ENCODE data around the gene HLA-DQB2.
A peak's percentile ranks its signal among the peaks of the same experiment; 100 is the strongest.
"Not testable (repeated sequence)": the region's sequence is repeated elsewhere in the genome, so short reads cannot be mapped to it uniquely, and the experiment has no call there.

Gene HLA-DQB2

GRCh38 chr6:32775071-32775470, 11.7 kb upstream of the HLA-DQB2 start:
- ATAC-seq (no peak), DNase-seq (no peak)
- Mint-ChIP-seq H3K4me3 (no peak overlapping the region), H3K4me1 (peaks cover 4% of the 10 kb centered on the region), H3K27ac (no peak overlapping the region), H3K27me3 (peaks cover 14% of the 10 kb centered on the region), H3K9me3 (no peaks in the 10 kb centered on the region), H3K36me3 (ENCODE audit: low read depth) (no peaks in the 10 kb centered on the region)

GRCh38 chr6:32774426-32774825, 11.1 kb upstream of the HLA-DQB2 start:
- H3K9me3 Mint-ChIP-seq: no peaks in the 10 kb centered on the region

GRCh38 chr6:32772656-32773055, 9.3 kb upstream of the HLA-DQB2 start:
- no peaks in the 10 kb centered on the region for H3K36me3 Mint-ChIP-seq (ENCODE audit: low read depth)
- no peak overlapping the region for H3K27ac Mint-ChIP-seq
- H3K27me3 Mint-ChIP-seq: peaks cover 31% of the 10 kb centered on the region

More at GRCh38 chr6:32774426-32774825, 11.1 kb upstream of the HLA-DQB2 start:
- H3K27me3 Mint-ChIP-seq: peaks cover 20% of the 10 kb centered on the region
- H3K4me1 Mint-ChIP-seq: peaks cover 4% of the 10 kb centered on the region
- DNase-seq (no peak), ATAC-seq (no peak)
- no peaks in the 10 kb centered on the region for H3K36me3 Mint-ChIP-seq (ENCODE audit: low read depth)
- no peak overlapping the region for H3K4me3 Mint-ChIP-seq
- H3K27ac Mint-ChIP-seq: no peak overlapping the region

GRCh38 chr6:32764048-32764447, 716 bp upstream of the HLA-DQB2 start:
- Mint-ChIP-seq H3K36me3 (ENCODE audit: low read depth) (no peaks in the 10 kb centered on the region), H3K4me1 (peaks cover 2% of the 10 kb centered on the region), H3K4me3 (no peak overlapping the region), H3K27me3 (peaks cover 28% of the 10 kb centered on the region), H3K27ac (no peak overlapping the region), H3K9me3 (no peaks in the 10 kb centered on the region)
- no peak for ATAC-seq
- no peak for DNase-seq

More at GRCh38 chr6:32772656-32773055, 9.3 kb upstream of the HLA-DQB2 start:
- H3K4me3 Mint-ChIP-seq: no peak overlapping the region
- no peaks in the 10 kb centered on the region for H3K9me3 Mint-ChIP-seq
- ATAC-seq (no peak), DNase-seq (no peak)
- peaks cover 4% of the 10 kb centered on the region for H3K4me1 Mint-ChIP-seq

GRCh38 chr6:32761548-32761947, 1.8 kb downstream of the HLA-DQB2 start:
- Mint-ChIP-seq H3K4me1 (peaks cover 2% of the 10 kb centered on the region), H3K27ac (no peak overlapping the region), H3K4me3 (no peak overlapping the region), H3K36me3 (ENCODE audit: low read depth) (no peaks in the 10 kb centered on the region), H3K9me3 (no peaks in the 10 kb centered on the region), H3K27me3 (peaks cover 11% of the 10 kb centered on the region)
- DNase-seq: no peak
- no peak for ATAC-seq

GRCh38 chr6:32761072-32761471, 2.3 kb downstream of the HLA-DQB2 start:
- H3K4me3 Mint-ChIP-seq: peak overlapping the region; percentile 51

GRCh38 chr6:32759669-32760068, 3.7 kb downstream of the HLA-DQB2 start:
- ATAC-seq: no peak
- H3K4me1 Mint-ChIP-seq: peaks cover 2% of the 10 kb centered on the region
- H3K27ac Mint-ChIP-seq: no peak overlapping the region
- H3K4me3 Mint-ChIP-seq: no peak overlapping the region
- no peaks in the 10 kb centered on the region for H3K9me3 Mint-ChIP-seq
- DNase-seq: no peak
- H3K27me3 Mint-ChIP-seq: peaks cover 14% of the 10 kb centered on the region
- no peaks in the 10 kb centered on the region for H3K36me3 Mint-ChIP-seq (ENCODE audit: low read depth)

More at GRCh38 chr6:32761072-32761471, 2.3 kb downstream of the HLA-DQB2 start:
- no peak for ATAC-seq
- H3K4me1 Mint-ChIP-seq: peaks cover 2% of the 10 kb centered on the region
- no peak overlapping the region for H3K27ac Mint-ChIP-seq
- no peaks in the 10 kb centered on the region for H3K9me3 Mint-ChIP-seq
- no peak for DNase-seq
- no peaks in the 10 kb centered on the region for H3K36me3 Mint-ChIP-seq (ENCODE audit: low read depth)
- H3K27me3 Mint-ChIP-seq: peaks cover 11% of the 10 kb centered on the region

- H3K4me3 Mint-ChIP-seq: no peak overlapping the region
- H3K36me3 Mint-ChIP-seq (ENCODE audit: low read depth): no peaks in the 10 kb centered on the region
- peaks cover 20% of the 10 kb centered on the region for H3K27me3 Mint-ChIP-seq
- no peaks in the 10 kb centered on the region for H3K4me1 Mint-ChIP-seq
- no peak overlapping the region for H3K27ac Mint-ChIP-seq
- ATAC-seq (no peak), DNase-seq (no peak)
- H3K9me3 Mint-ChIP-seq: no peaks in the 10 kb centered on the region
Measured at GRCh38 chr6:32752580-32752979, 10.8 kb downstream of the HLA-DQB2 start.

- not testable (repeated sequence) for H3K36me3 Mint-ChIP-seq (ENCODE audit: low read depth); H3K4me1 Mint-ChIP-seq; ATAC-seq; DNase-seq; H3K27ac Mint-ChIP-seq; H3K9me3 Mint-ChIP-seq; H3K4me3 Mint-ChIP-seq
- H3K27me3 Mint-ChIP-seq: peaks cover 29% of the 10 kb centered on the region
Measured at GRCh38 chr6:32745649-32746048, 17.7 kb downstream of the HLA-DQB2 start.

GRCh38 chr6:32744776-32745175, 18.6 kb downstream of the HLA-DQB2 start:
- no peak overlapping the region for H3K4me3 Mint-ChIP-seq
- H3K27me3 Mint-ChIP-seq: peaks cover 33% of the 10 kb centered on the region
- peaks cover 3% of the 10 kb centered on the region for H3K4me1 Mint-ChIP-seq
- H3K36me3 Mint-ChIP-seq (ENCODE audit: low read depth): no peaks in the 10 kb centered on the region
- H3K9me3 Mint-ChIP-seq: no peaks in the 10 kb centered on the region
- no peak for DNase-seq
- no peak overlapping the region for H3K27ac Mint-ChIP-seq
- ATAC-seq: no peak

GRCh38 chr6:32742374-32742773, 21.0 kb downstream of the HLA-DQB2 start:
- Mint-ChIP-seq H3K4me3 (no peak overlapping the region), H3K27me3 (peaks cover 47% of the 10 kb centered on the region), H3K36me3 (ENCODE audit: low read depth) (no peaks in the 10 kb centered on the region), H3K9me3 (no peaks in the 10 kb centered on the region), H3K27ac (no peak overlapping the region), H3K4me1 (peaks cover 3% of the 10 kb centered on the region)
- ATAC-seq (no peak), DNase-seq (no peak)

- no peak for DNase-seq
- Mint-ChIP-seq H3K4me1 (peaks cover 3% of the 10 kb centered on the region), H3K9me3 (no peaks in the 10 kb centered on the region), H3K36me3 (ENCODE audit: low read depth) (no peaks in the 10 kb centered on the region), H3K4me3 (no peak within 1 kb of the TSS), H3K27me3 (peaks cover 45% of the 10 kb centered on the region), H3K27ac (no peak within 1 kb of the TSS)
- no peak for ATAC-seq
Measured at GRCh38 chr6:32741031-32741960, 22.0 kb downstream of the HLA-DQB2 start, which contains the start of gene HLA-DQA2. TSS of gene HLA-DQA2 (plus strand) at chr6:32741391. CDS start at chr6:32741444, 53 bp downstream.

GRCh38 chr6:32738126-32738525, 25.2 kb downstream of the HLA-DQB2 start:
- no peaks in the 10 kb centered on the region for H3K4me1 Mint-ChIP-seq

GRCh38 chr6:32718879-32719278, 44.5 kb downstream of the HLA-DQB2 start:
- no peak for ATAC-seq
- no peaks in the 10 kb centered on the region for H3K4me1 Mint-ChIP-seq
- peaks cover 15% of the 10 kb centered on the region for H3K27me3 Mint-ChIP-seq
- no peaks in the 10 kb centered on the region for H3K9me3 Mint-ChIP-seq
- H3K27ac Mint-ChIP-seq: no peak overlapping the region
- no peak for DNase-seq
- no peaks in the 10 kb centered on the region for H3K36me3 Mint-ChIP-seq (ENCODE audit: low read depth)
- no peak overlapping the region for H3K4me3 Mint-ChIP-seq

More at GRCh38 chr6:32738126-32738525, 25.2 kb downstream of the HLA-DQB2 start:
- no peak overlapping the region for H3K27ac Mint-ChIP-seq
- no peak overlapping the region for H3K4me3 Mint-ChIP-seq
- H3K9me3 Mint-ChIP-seq: no peaks in the 10 kb centered on the region
- H3K36me3 Mint-ChIP-seq (ENCODE audit: low read depth): no peaks in the 10 kb centered on the region
- DNase-seq (no peak), ATAC-seq (no peak)
- H3K27me3 Mint-ChIP-seq: peaks cover 21% of the 10 kb centered on the region

GRCh38 chr6:32716396-32716795, 46.9 kb downstream of the HLA-DQB2 start:
- ATAC-seq: no peak

More at GRCh38 chr6:32716396-32716795, 46.9 kb downstream of the HLA-DQB2 start:
- H3K36me3 Mint-ChIP-seq (ENCODE audit: low read depth): no peaks in the 10 kb centered on the region
- H3K4me1 Mint-ChIP-seq: no peaks in the 10 kb centered on the region
- no peaks in the 10 kb centered on the region for H3K9me3 Mint-ChIP-seq
- H3K4me3 Mint-ChIP-seq: no peak overlapping the region
- H3K27ac Mint-ChIP-seq: no peak overlapping the region
- peaks cover 9% of the 10 kb centered on the region for H3K27me3 Mint-ChIP-seq
- DNase-seq: no peak
